Panc1 (cell line): ENCODE results near the gene GOLGA2. TPM values are rescaled to one million over a fixed set of nuclear protein-coding genes. Genes with fewer than 3 reads are reported as not detected.

Source experiments
- ATAC-seq: fragments of 200-7000 bp; cut with Tn5 transposase; 2 replicates; pipeline ENCODE4 v1.9.1; 2020; ENCODE audit warnings: mild to moderate bottlenecking, moderate library complexity
- BruUV-seq: library from RNA; stranded (reverse); fragments of 400-500 nt; replicated peaks from 2 replicates; lab custom pipeline; 2021; lab: Mats Ljungman, UMichigan
- CTCF ChIA-PET: fragments of 300-600 bp; sonication (Branson Sonifier 250); formaldehyde crosslinking; loops from one replicate; lab custom pipeline; 2022; ENCODE audit warnings: antibody characterized with exemption; lab: Charles Lee
- POLR2A ChIA-PET: fragments of 300-600 bp; sonication (Branson Sonifier 250); formaldehyde crosslinking; loops from one replicate; lab custom pipeline; 2022; ENCODE audit warnings: antibody characterized with exemption; lab: Charles Lee
- DNase-seq: peaks from one replicate; pipeline ENCODE4 v3.0.0-alpha.2; 2010; ENCODE audit warnings: low read depth, low spot score
- H3K27ac ChIP-seq: 2 replicates; pipeline ENCODE4 v1.5.1; 2011; ENCODE audit warnings: mild to moderate bottlenecking, low read length, inconsistent platforms
- H3K27me3 ChIP-seq: fragments of 200-500 bp; sonication (Bioruptor generic); 2 replicates; pipeline ENCODE4 v1.6.0; 2014; ENCODE audit warnings: low read length, inconsistent platforms; ENCODE audit not compliant: control insufficient read depth, insufficient read depth
- H3K36me3 ChIP-seq: fragments of 200-500 bp; sonication (Bioruptor generic); 2 replicates; pipeline ENCODE4 v1.5.1; 2014; ENCODE audit warnings: inconsistent platforms, mild to moderate bottlenecking, low read length, moderate library complexity; ENCODE audit not compliant: control insufficient read depth, insufficient read depth
- H3K4me1 ChIP-seq: 2 replicates; pipeline ENCODE4 v1.5.1; 2011; ENCODE audit warnings: inconsistent platforms, mild to moderate bottlenecking, low read length, moderate library complexity; ENCODE audit not compliant: control insufficient read depth, insufficient read depth
- H3K4me3 ChIP-seq, 2 experiments: 2 replicates each; pipeline ENCODE4 v1.5.1; 2011 to 2012; ENCODE audit warnings: low read depth in 2 of 2, low read length in 2 of 2, mild to moderate bottlenecking in 2 of 2, inconsistent platforms in 1 of 2, moderate library complexity in 1 of 2
- H3K9me3 ChIP-seq: fragments of 200-500 bp; sonication (Bioruptor generic); 2 replicates; pipeline ENCODE4 v1.5.1; 2014; ENCODE audit warnings: low read depth, mild to moderate bottlenecking, inconsistent platforms, low read length, moderate library complexity; ENCODE audit not compliant: control insufficient read depth, insufficient read depth
- POLR2AphosphoS5 ChIP-seq: IDR thresholded peaks from 2 replicates; pipeline ENCODE4 v1.6.1; 2012; ENCODE audit warnings: mild to moderate bottlenecking, low read depth, low read length, moderate library complexity
- SIN3A ChIP-seq: IDR thresholded peaks from 2 replicates; pipeline ENCODE4 v1.6.1; 2012; ENCODE audit warnings: low read depth, mild to moderate bottlenecking, low read length, moderate library complexity, borderline replicate concordance; ENCODE audit not compliant: insufficient read depth
- TCF7L2 ChIP-seq: IDR thresholded peaks from 2 replicates; pipeline ENCODE4 v1.6.1; 2011; ENCODE audit warnings: mild to moderate bottlenecking, low read depth, low read length, inconsistent platforms
- in situ Hi-C: cut with HindIII; loops from 2 replicates; pipeline ENCODE4 v1.10.0; 2016; ENCODE audit warnings: low sequenced_read_pairs, low pct_unique_long_range_greater_than_20kb
- intact Hi-C: fragments of 100-400 bp; cut with micrococcal nuclease; formaldehyde crosslinking; loops from one replicate; pipeline ENCODE4 v1.10.0; 2022; ENCODE audit not compliant: unreplicated experiment
- total RNA-seq: library from RNA; stranded (reverse); gene quantifications from one replicate; pipeline ENCODE4 v1.2.1, GENCODE V29; 2021; ENCODE audit not compliant: unreplicated experiment
- TF ChIP-seq, protein P1 (sequence below): fragments of 450-650 bp; IDR thresholded peaks from 2 replicates; pipeline ENCODE4 v1.5.1; 2017; ENCODE audit warnings: mild to moderate bottlenecking
- TF ChIP-seq, protein P2 (sequence below), 2 experiments: IDR thresholded peaks; 2 replicates each; pipeline ENCODE4 v1.6.1; 2011 to 2012; ENCODE audit warnings: low read depth in 2 of 2, control low read depth in 1 of 2, low read length in 1 of 2, mild to moderate bottlenecking in 1 of 2, moderate library complexity in 1 of 2; ENCODE audit not compliant: insufficient read depth in 1 of 2

GOLGA2 gene
- total RNA-seq, 1 experiment from 2014 or later = 69.6 TPM

DNA sequence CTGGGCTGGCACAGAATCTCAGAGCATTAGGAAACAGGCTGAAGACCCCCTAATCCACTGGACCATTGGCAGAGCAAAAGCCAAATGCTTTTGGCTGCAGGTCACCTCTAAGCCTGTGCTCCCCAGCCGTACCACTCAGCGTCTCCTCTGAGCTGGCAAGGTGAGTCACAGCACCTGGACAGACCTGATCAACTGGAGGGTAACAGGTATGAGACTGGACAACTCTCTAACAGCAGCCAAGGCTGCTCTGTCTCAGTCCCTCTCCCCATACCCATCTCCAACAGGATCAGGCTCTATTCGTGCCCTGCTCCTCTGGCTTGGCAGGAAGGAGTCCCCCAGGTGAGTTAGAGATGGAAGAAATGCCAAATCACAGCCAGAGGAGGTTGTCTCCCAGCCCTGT is 4.7 kb downstream of the GOLGA2 start:
- in situ Hi-C loops = no loop called here
- no TSS peak for BruUV-seq
- TF ChIP-seq, protein P1, sequence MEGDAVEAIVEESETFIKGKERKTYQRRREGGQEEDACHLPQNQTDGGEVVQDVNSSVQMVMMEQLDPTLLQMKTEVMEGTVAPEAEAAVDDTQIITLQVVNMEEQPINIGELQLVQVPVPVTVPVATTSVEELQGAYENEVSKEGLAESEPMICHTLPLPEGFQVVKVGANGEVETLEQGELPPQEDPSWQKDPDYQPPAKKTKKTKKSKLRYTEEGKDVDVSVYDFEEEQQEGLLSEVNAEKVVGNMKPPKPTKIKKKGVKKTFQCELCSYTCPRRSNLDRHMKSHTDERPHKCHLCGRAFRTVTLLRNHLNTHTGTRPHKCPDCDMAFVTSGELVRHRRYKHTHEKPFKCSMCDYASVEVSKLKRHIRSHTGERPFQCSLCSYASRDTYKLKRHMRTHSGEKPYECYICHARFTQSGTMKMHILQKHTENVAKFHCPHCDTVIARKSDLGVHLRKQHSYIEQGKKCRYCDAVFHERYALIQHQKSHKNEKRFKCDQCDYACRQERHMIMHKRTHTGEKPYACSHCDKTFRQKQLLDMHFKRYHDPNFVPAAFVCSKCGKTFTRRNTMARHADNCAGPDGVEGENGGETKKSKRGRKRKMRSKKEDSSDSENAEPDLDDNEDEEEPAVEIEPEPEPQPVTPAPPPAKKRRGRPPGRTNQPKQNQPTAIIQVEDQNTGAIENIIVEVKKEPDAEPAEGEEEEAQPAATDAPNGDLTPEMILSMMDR = no peak
- TF ChIP-seq, protein P2, sequence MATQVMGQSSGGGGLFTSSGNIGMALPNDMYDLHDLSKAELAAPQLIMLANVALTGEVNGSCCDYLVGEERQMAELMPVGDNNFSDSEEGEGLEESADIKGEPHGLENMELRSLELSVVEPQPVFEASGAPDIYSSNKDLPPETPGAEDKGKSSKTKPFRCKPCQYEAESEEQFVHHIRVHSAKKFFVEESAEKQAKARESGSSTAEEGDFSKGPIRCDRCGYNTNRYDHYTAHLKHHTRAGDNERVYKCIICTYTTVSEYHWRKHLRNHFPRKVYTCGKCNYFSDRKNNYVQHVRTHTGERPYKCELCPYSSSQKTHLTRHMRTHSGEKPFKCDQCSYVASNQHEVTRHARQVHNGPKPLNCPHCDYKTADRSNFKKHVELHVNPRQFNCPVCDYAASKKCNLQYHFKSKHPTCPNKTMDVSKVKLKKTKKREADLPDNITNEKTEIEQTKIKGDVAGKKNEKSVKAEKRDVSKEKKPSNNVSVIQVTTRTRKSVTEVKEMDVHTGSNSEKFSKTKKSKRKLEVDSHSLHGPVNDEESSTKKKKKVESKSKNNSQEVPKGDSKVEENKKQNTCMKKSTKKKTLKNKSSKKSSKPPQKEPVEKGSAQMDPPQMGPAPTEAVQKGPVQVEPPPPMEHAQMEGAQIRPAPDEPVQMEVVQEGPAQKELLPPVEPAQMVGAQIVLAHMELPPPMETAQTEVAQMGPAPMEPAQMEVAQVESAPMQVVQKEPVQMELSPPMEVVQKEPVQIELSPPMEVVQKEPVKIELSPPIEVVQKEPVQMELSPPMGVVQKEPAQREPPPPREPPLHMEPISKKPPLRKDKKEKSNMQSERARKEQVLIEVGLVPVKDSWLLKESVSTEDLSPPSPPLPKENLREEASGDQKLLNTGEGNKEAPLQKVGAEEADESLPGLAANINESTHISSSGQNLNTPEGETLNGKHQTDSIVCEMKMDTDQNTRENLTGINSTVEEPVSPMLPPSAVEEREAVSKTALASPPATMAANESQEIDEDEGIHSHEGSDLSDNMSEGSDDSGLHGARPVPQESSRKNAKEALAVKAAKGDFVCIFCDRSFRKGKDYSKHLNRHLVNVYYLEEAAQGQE (IDR thresholded peaks at IDR 0.05; ENCODE audit: insufficient read depth in 1 of 2, low read depth in 2 of 2, low read length in 1 of 2) = no peak
- TF ChIP-seq TCF7L2 (no peak), SIN3A (no peak), POLR2AphosphoS5 (no peak)
- Histone ChIP-seq H3K4me1 (no peaks in the 10 kb centered on the region), H3K36me3 (peaks cover 2% of the 10 kb centered on the region), H3K9me3 (no peaks in the 10 kb centered on the region), H3K4me3 (no peak overlapping the region), H3K27me3 (no peaks in the 10 kb centered on the region), H3K27ac (no peak overlapping the region)
- ChIA-PET POLR2A (interaction anchor here (0.6 kb wide), 1 partner anchor 289 kb away, joined by 10 read pairs; no protein-coding TSS in a partner anchor), CTCF (no interaction called here)
- DNase-seq = no peak
- ATAC-seq = no peak
- intact Hi-C loops = no loop called here

DNA sequence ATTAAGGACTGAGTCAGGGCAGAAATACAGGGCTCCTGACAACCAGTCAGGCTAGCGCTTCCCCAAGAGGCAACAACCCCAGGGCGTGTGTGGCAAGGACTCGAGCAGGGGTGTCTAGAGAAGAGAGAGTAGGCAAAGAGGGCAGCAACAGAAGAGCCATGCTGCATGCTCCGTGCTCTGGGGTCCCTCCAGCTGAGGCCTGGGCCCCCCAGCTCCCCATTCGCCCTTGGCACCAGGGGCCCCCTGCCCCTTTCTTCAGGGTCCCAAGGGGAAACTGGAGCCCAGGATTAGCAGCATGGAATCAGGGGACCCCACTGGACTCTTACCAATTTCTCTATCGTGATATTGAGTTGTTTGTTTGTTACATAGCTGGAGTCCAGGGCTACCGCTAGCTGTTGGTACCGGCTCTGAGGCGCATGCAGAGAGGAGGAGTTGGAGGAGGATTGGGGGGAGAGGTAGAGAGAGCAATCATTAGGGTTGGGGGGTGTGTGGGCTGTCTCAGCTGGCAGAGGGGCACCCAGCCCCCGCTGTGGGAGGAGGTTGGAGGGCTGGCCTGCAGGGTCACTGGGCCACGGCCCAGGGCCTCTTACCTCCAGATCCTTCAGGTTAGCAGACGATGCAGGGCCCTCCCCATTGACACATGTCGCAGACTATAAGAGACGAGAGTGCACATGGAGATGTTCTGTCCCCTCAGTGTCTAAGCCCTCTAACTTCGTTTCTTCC is 8.8 kb downstream of the GOLGA2 start:
- BruUV-seq = no TSS peak
- Histone ChIP-seq H3K36me3 (no peaks in the 10 kb centered on the region), H3K9me3 (no peaks in the 10 kb centered on the region), H3K4me1 (no peaks in the 10 kb centered on the region), H3K27me3 (no peaks in the 10 kb centered on the region), H3K4me3 (no peak overlapping the region), H3K27ac (no peak overlapping the region)
- TF ChIP-seq, protein P2 (IDR thresholded peaks at IDR 0.05; ENCODE audit: insufficient read depth in 1 of 2, low read depth in 2 of 2, low read length in 1 of 2) = no peak
- TF ChIP-seq, protein P1 = no peak
- TF ChIP-seq TCF7L2 (no peak), SIN3A (no peak), POLR2AphosphoS5 (no peak)
- intact Hi-C loops = no loop called here
- ChIA-PET POLR2A (no interaction called here), CTCF (no interaction called here)
- ATAC-seq (no peak), DNase-seq (no peak)
- in situ Hi-C loops = no loop called here
